NCI-H2196 (cell line): ENCODE measurements around the gene BRPF1.

Experiments used
- DNase-seq: peaks from one replicate; lab custom pipeline; 2025; ENCODE audit not compliant: unreplicated experiment; lab: John Stamatoyannopoulos, UW

Gene BRPF1

DNA sequence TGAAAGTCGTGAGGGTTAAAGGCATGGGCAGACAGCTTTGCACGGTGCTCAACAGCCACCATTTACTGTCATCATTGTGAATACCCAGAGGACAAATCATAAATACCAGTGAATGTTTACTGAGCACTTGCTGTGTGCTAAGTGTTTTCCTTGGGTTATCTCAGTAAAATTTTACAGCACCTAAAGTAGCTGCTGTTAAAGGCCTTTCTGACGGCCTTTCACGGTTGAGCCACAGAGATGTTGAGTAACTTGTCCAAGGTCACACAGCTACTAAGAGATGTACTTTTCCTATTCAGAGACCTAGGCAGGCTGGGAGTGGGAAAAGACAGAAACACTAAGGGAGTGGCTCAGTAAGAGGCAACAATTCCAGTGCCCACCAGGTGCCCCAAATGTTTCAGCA lies 28.3 kb upstream of the BRPF1 start:
- no peak for DNase-seq

DNA sequence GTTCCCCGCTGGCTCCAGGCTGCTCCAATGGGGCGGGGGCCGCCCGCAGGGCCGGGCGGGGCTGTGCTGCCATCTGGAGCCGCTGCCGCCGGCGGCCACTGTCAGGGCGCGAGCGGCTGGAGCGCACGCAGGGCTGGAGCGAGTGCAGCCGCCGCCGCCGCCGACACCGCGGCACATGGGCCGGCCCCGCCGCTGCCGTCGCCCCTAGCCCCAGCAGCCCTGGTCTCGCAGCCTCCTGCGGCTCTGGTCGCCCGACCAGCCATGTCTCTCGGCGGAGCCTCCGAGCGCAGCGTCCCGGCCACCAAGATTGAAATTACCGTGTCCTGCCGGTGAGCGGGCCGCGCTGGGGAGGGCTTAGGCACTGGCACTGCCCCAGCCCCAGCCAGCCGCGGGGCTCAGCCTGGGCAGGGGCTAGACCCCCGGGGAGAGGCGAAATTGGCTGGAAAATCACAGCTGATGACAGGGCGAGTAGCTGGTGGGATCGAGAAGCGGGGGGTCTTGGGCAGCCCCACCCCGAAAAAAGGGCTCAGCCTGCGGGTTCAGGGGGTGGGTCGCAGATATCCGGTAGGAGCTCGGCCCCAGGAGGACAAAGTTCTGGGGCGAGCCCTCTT lies 27.7 kb upstream of the BRPF1 start, which contains the start of gene CPNE9:
Gene CPNE9, plus strand, starts transcription at position 98 of the 611 bp plus-strand sequence. Its CDS starts 164 bp downstream, at position 262.
- DNase-seq: no peak

DNA sequence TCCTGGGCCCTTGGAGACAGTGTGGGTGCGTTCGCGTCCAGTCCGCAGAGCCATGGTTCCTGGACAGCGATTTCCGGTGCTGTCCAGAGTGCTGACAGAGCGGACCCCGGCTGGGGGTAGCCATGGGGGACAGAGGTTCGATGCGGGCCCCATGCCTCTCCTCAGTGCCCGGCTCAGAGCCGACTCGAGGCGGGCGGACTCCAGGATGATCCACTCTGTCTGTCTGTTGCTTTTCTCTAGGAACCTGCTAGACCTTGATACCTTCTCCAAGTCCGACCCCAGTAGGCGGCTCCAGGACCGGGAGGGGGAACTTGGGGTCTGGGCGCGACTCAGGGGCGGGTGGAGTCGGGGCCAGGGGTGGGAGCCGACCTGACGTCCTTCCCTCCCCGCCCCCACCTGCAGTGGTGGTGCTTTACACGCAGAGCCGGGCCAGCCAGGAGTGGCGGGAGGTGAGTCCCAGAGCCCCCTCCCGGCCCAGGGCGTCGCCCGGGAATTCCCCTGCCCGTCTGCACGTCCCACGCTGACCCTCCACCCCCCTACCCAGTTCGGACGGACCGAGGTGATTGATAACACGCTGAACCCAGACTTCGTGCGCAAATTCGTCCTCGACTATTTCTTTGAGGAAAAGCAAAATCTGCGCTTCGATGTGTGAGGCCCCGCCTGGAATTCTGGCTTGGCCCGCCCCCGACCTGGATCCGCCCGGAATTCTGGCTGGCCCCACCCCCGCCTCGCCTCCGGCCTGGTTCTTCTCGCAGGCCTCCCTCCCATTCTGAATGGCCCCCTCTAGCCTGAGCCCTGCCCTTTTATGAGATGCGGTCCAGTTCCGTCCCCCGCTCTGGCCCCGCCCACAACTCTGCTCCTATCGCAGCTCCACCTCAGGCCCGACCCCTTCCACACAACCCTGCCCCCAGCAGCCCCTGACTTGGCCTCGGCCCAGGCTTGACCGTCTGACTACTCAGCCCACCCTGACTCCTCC lies 26.9 kb upstream of the BRPF1 start:
- DNase-seq: peak; percentile 32

DNA sequence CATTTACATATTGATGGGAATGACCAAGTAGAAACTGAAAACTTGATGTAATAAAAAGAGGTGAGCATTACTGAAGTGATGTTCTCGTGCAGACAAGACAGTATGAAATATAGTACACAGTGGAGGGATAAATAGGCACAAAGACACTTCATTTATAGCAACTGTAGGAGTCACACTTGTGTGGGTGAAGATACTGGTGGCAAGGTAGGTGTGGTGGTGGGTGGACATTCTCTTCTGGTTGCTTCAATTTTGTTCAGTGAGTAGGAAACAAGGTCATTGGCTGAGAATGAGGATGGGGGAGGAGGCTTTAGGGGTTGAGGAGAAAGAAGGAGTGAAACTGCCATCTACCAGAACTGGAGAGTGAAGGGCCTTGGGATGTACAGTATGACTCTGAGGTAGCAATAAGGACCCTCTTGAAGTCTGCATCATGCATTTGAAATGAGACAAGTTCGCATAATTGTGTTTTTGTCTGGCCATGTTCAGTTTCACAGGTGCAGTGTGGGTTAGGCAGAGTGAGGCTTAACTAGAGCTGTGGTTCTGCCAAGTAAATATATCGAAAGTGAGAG lies 21.3 kb upstream of the BRPF1 start:
- DNase-seq: no peak

DNA sequence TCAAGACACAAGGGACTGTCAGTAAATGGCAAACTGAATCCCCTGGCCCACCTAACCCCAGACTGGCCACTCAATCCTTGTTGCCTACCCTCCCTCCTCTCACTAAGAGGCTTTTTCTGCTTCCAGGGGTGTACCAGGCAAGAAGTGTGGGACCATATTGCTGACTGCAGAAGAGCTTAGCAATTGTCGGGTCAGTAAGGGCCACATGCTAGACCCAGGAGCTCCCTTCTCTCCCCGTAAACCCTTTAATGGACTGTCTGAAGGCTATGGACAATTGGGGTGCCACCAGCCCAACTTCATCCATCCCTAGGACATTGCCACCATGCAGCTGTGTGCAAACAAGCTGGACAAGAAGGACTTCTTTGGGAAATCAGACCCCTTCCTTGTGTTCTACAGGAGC lies 19.1 kb upstream of the BRPF1 start:
- DNase-seq: no peak

DNA sequence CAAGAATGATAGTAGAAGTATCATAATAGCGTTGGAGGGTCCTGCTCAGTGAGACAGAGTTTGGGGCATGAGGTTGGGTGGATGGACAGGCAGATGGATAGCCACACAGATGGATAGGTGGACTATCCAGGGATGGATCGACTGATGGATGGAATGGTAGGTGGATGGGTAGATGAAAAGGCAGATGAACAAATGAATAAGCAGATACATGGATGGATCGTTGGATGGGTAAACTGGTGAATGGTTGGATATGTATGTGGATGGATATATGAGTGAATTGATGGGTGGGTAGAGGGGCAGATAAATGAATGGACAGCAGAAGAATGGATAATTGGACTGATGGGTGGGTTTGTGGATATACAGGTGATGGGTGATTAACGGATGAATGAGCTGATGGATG lies 18.4 kb upstream of the BRPF1 start:
- DNase-seq: no peak

DNA sequence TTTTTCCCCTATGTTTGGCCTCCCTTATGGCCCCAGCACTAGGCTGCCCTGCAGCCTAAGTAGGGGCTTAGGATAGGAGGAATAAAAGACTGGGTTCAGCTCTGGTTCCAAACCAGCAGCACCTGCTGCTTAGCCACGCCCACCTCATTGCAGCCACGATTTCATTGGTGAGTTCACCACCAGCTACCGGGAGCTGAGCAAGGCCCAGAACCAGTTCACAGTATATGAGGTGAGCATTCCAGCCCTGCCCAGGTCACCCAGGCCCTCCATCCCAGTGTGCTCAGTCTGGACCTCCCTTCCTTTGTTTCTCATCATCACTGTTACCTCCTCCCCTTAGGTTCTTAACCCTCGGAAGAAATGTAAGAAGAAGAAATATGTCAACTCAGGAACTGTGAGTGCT lies 16.4 kb upstream of the BRPF1 start:
- DNase-seq: peak; percentile 4

DNA sequence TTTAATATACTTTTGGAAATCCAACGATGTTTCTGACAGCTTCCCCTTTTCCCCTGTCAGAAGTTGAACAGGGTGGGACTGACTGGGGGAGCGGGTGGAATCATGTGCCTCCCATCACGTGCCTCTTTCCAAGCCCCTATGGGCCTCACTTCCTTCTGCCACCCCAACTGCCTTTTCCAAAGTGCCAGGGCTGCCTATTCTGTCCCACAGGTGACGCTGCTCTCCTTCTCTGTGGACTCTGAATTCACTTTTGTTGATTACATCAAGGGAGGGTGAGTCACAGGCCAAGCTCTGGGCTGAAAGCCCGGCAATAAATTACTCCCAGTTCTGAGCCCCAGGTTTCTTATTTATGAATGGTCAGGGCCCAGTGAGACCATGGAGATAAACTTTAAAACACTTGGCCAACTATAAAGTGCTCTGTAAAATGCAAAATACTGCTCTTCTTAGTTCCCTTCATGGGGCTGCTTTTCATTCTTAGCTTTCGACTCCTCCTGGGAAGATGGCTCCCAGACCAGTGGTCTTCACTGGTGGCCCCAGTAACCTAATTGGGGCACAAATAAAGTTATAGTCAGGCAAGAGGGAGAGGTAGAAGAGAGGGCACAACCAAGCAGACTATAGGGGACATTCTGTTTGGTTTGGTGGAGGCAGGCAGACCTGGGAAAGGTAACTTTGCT lies 15.6 kb upstream of the BRPF1 start:
- no peak for DNase-seq

DNA sequence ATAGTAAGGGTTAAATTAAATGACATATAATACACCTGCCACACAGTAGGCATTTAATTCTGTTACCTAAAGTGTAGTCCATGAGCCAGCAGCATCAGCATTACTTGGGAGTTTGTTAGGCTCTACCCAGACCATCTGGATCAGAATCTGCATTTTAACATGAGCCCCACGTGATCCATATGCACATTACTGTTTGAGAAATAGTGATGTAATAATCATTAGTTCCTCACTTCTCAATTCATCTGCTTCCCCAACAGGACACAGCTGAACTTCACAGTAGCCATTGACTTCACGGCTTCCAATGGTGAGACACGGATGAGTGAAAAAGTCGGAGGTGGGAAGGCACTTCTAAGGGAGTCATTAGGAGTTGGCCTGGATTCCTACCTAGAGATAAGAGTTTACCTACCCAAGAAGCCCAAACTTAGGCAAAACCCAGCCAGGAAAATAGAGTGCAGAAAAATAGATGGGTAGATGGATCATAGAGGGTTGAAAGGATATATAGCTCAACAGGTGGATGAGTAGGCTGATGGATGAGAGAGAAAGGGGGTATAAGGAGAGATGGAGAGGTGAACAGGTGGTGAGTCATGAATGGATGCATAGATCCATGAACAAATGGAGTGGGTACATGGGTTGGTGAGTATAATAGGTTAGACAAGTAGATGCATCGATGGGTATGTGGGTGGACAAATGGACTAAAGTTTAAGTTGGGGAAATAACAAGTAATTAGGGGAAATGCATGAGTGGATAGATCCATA lies 14.6 kb upstream of the BRPF1 start:
- no peak for DNase-seq

DNA sequence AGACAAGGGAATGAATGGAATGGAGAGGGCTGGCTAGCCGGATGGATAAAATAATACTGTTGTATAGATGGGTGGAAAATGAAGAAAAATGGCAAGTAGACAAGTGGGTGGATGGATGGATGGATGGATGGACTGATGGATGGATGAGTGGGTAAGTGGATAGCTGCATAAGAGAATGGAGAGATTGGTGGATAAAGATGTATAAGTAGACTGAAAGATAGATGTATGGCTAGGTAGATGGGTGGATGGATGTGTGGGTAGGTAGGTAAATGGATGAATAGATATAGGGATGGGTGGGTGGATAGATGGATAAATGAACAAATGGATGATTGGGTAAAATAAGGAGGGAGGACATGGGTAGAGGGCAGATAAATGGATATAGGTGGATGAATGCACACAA lies 14.0 kb upstream of the BRPF1 start:
- DNase-seq: no peak

DNA sequence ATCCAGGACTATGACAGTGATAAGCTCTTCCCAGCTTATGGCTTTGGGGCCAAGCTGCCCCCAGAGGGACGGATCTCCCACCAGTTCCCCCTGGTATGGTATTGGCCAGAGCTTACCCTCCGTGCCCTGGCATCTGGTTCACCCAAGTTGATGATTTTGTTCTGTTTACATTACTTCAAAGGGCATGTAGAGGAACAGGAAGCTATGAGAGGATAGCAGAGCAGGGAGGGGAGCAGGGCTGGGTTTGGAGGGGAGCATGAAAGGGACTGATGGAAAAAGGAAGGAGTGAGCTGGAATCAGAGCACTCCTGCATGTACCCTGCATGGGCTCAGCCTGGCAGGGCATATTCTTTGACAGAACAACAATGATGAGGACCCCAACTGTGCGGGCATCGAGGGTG lies 13.4 kb upstream of the BRPF1 start:
- no peak for DNase-seq

DNA sequence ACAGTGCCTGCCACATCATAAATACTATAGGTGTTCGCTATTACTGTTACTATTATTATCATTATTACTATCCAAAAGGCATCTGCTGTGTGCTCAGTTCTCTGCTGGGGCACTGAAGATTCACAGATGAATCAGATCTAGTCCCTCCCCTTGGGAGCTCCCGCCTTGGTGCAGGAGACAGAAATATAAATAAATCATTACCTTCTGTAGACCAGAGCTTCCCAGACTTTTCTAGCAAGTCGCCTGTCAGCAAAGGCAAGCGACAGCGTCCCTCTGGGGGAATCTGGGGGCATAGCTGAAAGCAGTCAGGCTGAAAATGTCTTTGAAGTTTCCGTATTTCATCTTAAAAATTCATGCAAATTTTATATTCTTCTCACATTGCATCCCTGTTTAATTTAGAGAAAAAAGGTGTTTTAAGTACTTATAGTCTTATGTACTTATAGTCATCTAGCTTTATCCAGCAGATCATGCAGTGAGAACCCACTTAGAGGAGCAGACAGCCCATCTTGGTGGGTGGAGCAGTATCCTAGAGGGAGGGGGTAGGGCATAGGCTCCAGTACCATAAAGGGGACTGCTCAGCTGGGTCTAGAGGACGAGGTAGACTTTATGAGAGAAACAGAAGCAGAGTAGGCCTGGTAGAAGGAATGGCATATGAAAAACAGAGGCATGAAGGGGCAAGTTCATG lies 10.4 kb upstream of the BRPF1 start:
- DNase-seq: no peak

DNA sequence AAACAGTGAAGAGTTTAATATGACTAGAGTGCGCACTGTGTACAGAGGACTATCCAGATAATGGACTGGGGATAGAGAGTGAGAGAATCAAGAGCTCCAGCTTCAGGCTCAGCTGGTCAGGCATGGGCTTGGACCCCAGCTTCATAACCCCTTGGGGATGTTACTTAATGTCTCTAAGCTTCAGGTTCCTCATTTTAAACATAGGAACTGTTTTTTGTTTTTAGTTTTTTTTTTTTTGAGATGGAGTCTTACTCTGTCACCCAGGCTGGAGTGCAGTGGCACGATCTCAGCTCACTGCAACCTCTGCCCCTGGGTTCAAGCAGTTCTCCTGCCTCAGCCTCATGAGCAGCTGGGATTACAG lies 9.9 kb upstream of the BRPF1 start:
- DNase-seq: no peak

DNA sequence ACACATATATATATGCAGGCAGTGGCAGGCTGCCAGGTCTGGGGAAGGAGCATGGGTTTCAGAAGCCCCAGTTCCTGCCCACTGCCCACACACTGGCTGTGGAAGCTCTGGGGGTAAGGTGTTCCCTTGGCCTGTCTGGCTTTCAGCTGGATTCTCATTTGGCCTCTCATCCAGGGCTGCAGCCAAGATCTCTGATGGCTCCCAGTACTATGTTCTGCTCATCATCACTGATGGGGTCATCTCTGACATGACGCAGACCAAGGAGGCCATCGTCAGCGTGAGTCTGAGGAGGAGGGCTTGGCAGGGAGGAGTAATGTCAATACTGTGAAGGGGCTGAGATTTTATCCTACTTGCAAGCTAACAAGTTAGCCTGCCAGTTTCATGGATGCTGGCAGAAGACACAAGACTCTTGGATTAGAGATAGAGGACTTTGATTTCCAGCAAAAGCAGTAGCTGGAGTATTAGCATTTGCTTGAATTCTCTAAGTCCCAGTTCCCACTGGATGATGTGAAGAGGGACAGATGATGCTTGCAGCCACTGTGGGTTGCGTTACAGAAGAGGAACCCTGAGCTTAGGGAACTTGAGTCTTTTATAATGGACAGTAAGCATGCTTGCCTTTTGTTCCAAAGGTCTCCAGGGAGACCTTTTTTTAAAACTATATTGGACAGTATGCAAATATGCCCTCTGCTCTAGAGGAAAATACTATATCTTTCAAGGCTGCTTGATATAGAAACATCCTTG lies 5.6 kb upstream of the BRPF1 start:
- DNase-seq: no peak

DNA sequence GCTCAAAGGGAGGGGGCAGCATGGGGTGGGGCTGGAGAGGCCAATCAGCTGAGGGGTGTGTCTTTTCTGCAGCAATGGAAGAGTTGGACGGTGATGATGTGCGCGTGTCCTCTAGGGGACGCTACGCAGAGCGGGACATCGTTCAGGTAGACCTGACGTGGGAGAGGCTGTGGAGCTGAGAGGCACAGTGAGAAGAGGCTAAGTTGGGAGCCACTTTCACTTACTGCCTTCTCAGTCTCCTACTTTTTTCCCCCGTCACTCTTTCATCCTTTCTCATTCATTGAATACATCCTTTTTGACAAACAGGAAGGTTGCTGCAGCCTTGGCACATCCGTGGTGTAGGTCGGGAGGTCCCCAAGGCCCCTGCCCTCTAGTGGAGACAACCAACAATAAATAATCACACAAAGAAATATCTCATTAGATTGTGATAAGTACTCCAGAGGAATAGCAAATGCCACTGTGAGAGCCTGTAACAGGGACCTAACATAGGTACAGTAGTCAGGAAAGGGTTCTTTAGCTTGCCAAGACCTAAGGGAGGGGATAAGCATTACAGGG lies 4.4 kb upstream of the BRPF1 start:
- no peak for DNase-seq

DNA sequence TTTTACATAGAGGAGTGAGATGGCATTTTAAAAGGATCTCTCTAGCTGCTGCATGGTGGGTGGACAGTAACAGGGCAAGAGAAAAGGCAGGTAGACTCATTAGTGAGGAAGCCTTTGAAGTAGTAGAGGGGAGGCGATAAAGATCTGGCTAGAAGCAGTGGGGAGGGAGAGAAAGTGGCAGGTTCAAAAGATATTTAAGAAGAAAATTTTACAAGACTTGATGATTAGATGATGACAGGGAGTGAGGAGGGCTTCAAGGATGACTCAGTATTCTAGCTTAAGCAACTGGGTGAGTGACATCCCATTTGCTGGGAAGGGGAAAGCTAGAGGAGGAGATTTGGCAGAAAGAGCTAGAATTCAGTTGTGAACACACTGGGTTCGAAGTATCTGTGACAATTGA lies 3.8 kb upstream of the BRPF1 start:
- no peak for DNase-seq

DNA sequence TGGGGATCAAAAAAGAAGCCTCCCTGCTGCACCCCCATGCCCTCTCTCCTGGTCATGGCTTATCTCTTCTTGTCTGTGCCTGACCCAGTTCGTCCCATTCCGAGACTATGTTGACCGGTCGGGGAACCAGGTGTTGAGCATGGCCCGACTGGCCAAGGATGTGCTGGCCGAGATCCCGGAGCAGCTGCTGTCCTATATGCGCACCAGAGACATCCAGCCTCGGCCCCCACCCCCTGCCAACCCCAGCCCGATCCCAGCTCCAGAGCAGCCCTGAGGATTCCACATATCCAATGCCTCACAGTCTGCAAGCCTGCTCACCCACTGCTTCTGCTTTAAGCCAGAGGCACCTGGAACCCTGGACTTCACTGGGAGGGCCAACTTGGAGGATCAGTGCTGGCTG lies 2.1 kb upstream of the BRPF1 start:
- no peak for DNase-seq

DNA sequence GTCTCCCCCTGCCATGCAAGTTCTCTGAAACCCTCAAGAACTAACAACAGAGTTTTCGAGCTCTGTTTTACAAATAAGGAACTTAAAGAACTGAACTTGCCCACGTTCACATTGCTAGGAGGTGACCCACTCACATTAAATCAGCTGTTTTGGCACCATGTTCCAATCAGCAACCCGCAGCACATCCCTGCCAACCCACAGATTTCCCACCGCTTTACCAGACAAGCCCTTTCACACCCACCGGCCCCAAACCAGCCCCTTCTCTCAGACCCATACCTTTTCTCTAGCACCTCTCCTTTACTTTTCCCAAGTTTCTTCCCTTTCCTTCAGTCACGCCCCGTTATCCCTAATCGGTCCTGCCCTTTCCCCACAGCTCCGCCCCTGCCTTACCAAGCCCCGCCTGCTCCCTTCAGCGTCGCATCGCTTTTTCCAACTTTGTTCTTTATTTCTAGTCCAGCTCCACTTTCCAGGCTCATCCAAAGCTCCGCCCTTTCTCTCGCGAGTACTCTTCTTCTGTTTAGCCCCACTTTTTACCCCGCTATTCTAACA lies 804 bp upstream of the BRPF1 start:
- DNase-seq: no peak
